Measurements from ENCODE around the gene PRKCD. TPM values are rescaled to one million over a fixed set of nuclear protein-coding genes. Genes with fewer than 3 reads are reported as not detected.

The PRKCD gene
- total and polyA plus RNA-seq, 2 of the 4 experiments (the other 2 are of a cell fraction): 4.3 to 19.0 TPM

DNA sequence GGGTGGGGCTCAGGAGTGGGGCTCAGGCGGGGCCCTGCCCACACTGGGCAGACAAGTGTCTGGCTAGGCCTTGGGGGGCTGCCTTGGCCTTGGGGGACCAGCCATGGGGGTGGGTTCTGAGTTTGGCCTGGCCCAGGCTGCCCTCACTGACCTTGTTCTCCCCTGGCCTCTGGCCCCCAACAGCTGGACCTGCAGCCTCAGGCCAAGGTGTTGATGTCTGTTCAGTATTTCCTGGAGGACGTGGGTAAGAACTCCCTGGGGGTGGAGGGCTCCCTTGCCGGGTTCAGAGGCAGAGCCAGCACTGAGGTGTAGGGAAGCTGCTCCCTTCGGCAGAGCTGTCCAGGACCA lies 20.0 kb downstream of the PRKCD start:
- Histone ChIP-seq H2AK9ac (replicated peaks; ENCODE audit: low read depth, low read length, poor library complexity) (no peak overlapping the region), H2BK20ac (ENCODE audit: low read depth, low read length) (no peak overlapping the region), H3K23ac (ENCODE audit: low read depth, low read length) (no peak overlapping the region), H2AFZ (replicated peaks; ENCODE audit: low read length, poor library complexity) (peak overlapping the region; percentile 32), H3K9me3 (ENCODE audit: control insufficient read depth, insufficient read depth, low read length) (no peaks in the 10 kb centered on the region), H3K4me3 (ENCODE audit: insufficient read depth, low read depth, low read length) (no peak overlapping the region), H2AK5ac (ENCODE audit: low read depth, low read length) (no peak overlapping the region), H3K56ac (ENCODE audit: extremely low read depth, insufficient read depth, low read length) (no peak overlapping the region), H4K20me1 (ENCODE audit: insufficient read depth, low read length) (peaks cover 8% of the 10 kb centered on the region; the same call in 1 of the 2 replicates), H3K4me1 (ENCODE audit: control insufficient read depth, insufficient read depth, low read length) (no peaks in the 10 kb centered on the region), H3K79me1 (ENCODE audit: low read depth in 1 of 2, low read length in 2 of 2) (peaks cover 0 to 5% of the 10 kb centered on the region in 2 experiments; a peak in 3 of 4 replicates), H4K5ac (ENCODE audit: low read depth, low read length) (no peak overlapping the region), H2BK15ac (ENCODE audit: low read depth, low read length) (no peak overlapping the region), H3K4ac (ENCODE audit: low read depth, low read length) (no peak overlapping the region), H2BK5ac (ENCODE audit: low read depth, low read length, poor library complexity, severe bottlenecking) (no peak overlapping the region), H3K9me1 (ENCODE audit: insufficient read depth, low read length) (no peaks in the 10 kb centered on the region), H2BK120ac (ENCODE audit: low read depth, low read length) (no peak overlapping the region), H3K18ac (ENCODE audit: low read depth, low read length) (no peak overlapping the region), H3K9ac (ENCODE audit: low read depth, low read length) (no peak overlapping the region), H4K8ac (ENCODE audit: low read depth in 2 of 2, low read length in 2 of 2) (no peak overlapping the region), H3K14ac (replicated peaks; ENCODE audit: low read depth, low read length) (no peak overlapping the region), H3K27ac (ENCODE audit: insufficient read depth, low read length) (no peak overlapping the region), H3K4me2 (ENCODE audit: low read depth, low read length) (no peak overlapping the region), H4K91ac (ENCODE audit: insufficient read depth, low read depth, low read length) (no peak overlapping the region), H3K27me3 (ENCODE audit: control insufficient read depth, insufficient read depth, low read length) (no peaks in the 10 kb centered on the region), H3K36me3 (ENCODE audit: control insufficient read depth, insufficient read depth, low read length) (peaks cover 34% of the 10 kb centered on the region)
- no TSS peak for BruUV-seq (replicated peaks)
- in situ Hi-C loops (cut with MboI; ENCODE audit: low sequenced_read_pairs) (no loop called here), dilution Hi-C loops (cut with HindIII; ENCODE audit: low sequenced_read_pairs, unreplicated experiment) (no loop called here), intact Hi-C loops (cut with micrococcal nuclease) (no loop called here)
- ATAC-seq (ENCODE audit: low read depth) (no peak), DNase-seq (no peak)
- CTCF ChIA-PET: no interaction called here
- POLR2A ChIA-PET (ENCODE audit: unreplicated experiment): no interaction called here
- WGBS, 2 experiments (ENCODE audit: extremely low coverage in 2 of 2, insufficient read length in 1 of 2): no CpG with 5 or more reads among the region's 4 CpGs
- TF ChIP-seq NFE2L2 (IDR thresholded peaks at IDR 0.05; ENCODE audit: low read depth, low read length) (no peak), MXI1 (IDR thresholded peaks at IDR 0.05; ENCODE audit: borderline replicate concordance, low read depth, low read length) (no peak), FOS (IDR thresholded peaks at IDR 0.05; ENCODE audit: low read depth, low read length) (no peak), RAD21 (IDR thresholded peaks at IDR 0.05; ENCODE audit: low read length) (no peak), SMC3 (IDR thresholded peaks at IDR 0.05; ENCODE audit: low read depth, low read length) (no peak), MAFK (IDR thresholded peaks at IDR 0.05; ENCODE audit: low read depth, low read length) (no peak), RCOR1 (IDR thresholded peaks at IDR 0.05; ENCODE audit: insufficient replicate concordance, low read length) (no peak), MAZ (IDR thresholded peaks at IDR 0.05; ENCODE audit: borderline replicate concordance, low read depth, low read length) (no peak)
- TF ChIP-seq, protein P1, sequence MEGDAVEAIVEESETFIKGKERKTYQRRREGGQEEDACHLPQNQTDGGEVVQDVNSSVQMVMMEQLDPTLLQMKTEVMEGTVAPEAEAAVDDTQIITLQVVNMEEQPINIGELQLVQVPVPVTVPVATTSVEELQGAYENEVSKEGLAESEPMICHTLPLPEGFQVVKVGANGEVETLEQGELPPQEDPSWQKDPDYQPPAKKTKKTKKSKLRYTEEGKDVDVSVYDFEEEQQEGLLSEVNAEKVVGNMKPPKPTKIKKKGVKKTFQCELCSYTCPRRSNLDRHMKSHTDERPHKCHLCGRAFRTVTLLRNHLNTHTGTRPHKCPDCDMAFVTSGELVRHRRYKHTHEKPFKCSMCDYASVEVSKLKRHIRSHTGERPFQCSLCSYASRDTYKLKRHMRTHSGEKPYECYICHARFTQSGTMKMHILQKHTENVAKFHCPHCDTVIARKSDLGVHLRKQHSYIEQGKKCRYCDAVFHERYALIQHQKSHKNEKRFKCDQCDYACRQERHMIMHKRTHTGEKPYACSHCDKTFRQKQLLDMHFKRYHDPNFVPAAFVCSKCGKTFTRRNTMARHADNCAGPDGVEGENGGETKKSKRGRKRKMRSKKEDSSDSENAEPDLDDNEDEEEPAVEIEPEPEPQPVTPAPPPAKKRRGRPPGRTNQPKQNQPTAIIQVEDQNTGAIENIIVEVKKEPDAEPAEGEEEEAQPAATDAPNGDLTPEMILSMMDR (conservative IDR thresholded peaks at IDR 0.05; ENCODE audit: low read depth, low read length): no peak
- TF ChIP-seq, protein P2, sequence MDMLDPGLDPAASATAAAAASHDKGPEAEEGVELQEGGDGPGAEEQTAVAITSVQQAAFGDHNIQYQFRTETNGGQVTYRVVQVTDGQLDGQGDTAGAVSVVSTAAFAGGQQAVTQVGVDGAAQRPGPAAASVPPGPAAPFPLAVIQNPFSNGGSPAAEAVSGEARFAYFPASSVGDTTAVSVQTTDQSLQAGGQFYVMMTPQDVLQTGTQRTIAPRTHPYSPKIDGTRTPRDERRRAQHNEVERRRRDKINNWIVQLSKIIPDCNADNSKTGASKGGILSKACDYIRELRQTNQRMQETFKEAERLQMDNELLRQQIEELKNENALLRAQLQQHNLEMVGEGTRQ (IDR thresholded peaks at IDR 0.05; ENCODE audit: low read depth, low read length): no peak

All from IMR-90 (cell line).